Stimulated activated naive CD8-positive, alpha-beta T cell treated with anti-CD3 and anti-CD28 coated beads, Interleukin-15, Interleukin-2, amounts not matched to agents 100 U/mL and 50 U/mL, for 24 hours (primary cell): ENCODE data around the gene TRAF3.
"Not testable (repeated sequence)": the region's sequence is repeated elsewhere in the genome, so short reads cannot be mapped to it uniquely, and the experiment has no call there.

Experiments used
- ATAC-seq: fragments of 150-1000 bp; cut with Tn5 transposase; one replicate; pipeline ENCODE4 v1.10.0; 2021
- DNase-seq: peaks from one replicate; pipeline ENCODE4 v3.0.0; 2021

The TRAF3 gene

DNA sequence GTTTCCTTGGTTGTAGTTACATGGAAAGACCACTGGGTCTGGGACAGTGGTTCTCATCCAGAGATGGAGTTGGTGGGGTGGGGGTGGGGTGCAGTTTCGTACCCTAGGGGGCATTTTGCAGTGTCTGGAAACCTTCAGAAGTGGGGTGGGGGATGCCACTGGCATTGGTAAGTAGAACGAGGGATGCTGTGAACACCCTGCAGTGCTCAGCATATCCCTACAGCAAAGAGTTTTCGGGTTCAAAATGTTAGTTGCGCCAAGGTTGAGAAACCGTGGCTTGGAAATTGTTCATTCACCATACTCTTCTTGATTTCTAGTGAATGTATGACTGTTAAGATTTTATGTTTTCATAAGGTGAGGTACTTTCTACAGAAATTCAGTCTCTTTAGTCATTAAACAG is 28.7 kb downstream of the TRAF3 start:
- ATAC-seq = peak; percentile 8
- no peak for DNase-seq

DNA sequence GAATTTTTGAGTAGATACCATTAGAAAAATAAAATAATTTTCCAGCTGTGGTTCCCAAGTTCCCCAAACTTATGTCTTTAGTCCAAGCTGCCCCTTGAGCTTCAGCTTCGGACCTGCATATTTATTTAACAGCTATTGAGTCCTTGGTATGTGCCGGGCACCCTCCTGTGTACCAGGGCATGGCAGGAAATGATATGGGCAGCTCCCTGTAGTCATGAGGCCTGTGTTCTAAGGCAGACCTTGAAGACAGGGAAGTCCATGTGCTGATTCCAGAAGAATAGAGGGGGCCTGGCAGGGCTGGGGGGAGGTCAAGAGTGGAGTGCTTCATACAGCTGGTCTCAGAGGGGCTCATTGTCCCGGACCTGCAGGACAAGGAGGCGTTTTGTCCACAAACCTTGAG is 29.2 kb downstream of the TRAF3 start:
- DNase-seq = no peak
- no peak for ATAC-seq

GRCh38 chr14:102807013-102807406 is 29.8 kb downstream of the TRAF3 start:
- ATAC-seq (no peak), DNase-seq (no peak)

- DNase-seq (no peak), ATAC-seq (no peak)
Observed at GRCh38 chr14:102809870-102810269, 32.6 kb downstream of the TRAF3 start.

- ATAC-seq (no peak), DNase-seq (no peak)
Observed at GRCh38 chr14:102810523-102810922, 33.3 kb downstream of the TRAF3 start.

DNA sequence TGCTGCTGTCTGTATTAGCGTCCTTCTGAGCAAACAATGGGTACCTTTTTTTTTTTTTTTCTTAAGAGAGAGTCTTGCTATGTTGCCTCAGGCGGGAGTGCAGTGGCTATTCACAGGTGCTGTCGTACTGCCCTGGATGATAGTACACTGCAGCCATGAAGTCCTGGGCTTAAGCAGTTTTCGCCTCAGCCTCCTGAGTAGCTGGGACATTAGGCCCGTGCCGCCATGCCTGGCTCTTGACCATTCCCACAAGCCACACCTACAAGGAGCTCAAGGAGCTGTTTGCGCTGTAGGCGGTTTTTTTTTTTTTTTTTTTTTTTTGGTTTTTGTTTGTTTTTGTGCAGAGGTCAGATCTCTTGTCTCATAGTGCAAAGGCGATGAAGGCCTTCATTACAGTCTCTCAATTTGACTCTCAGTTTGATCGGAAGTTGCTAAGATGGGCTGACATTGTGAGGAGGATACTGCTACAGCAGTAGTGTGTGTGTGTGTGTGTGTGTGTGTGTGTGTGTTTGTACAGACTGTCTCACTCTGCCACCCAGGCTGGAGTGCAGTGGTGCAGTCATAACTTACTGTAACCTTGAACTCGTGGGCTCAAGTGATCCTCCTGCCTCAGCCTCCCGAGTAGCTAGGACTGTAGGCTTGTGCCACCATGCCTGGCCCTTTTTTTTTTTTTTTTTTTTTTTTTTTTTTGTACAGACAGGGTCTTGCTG is 34.2 kb downstream of the TRAF3 start:
- no peak for DNase-seq
- ATAC-seq = no peak

- ATAC-seq (no peak), DNase-seq (no peak)
Observed at GRCh38 chr14:102811971-102812370, 34.7 kb downstream of the TRAF3 start.

DNA sequence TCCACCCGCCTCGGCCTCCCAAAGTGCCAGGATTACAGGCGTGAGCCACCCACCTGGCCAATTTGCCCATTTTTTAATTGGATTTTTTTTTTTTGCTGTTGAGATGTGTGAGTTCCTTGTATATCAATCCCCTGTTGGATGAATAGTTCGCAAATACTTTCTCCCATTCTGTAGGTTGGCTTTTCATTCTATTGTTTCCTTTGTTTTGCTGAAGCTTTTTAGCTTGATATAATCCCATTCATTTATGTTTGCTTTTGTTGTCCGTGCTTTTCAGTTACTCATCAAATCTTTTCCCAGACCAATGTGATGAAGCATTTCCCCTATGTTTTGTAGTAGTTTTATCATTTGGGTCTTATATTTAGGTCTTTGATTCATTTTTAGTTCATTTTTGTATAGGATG is 36.4 kb downstream of the TRAF3 start:
- no peak for DNase-seq
- ATAC-seq = no peak

DNA sequence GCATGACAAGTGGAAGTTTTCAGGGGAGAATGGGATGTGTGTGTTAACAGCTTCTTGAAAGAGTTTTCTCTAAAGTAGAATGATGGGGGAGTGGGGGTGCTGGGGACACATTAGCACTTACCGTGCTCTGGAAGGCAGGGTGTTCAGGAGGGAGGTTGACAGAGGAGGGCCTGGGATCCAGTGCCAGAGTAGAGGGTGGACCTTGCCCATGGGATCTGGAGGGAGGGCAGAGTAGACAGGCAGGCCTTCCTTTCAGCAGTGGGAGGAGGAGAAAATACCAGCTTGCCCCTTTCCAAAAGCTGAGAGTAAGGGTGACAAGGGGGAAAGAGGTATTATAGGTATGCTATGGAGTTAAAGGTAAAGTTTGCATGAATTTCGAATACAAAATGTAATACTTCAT is 40.1 kb downstream of the TRAF3 start:
- ATAC-seq (no peak), DNase-seq (no peak)

GRCh38 chr14:102817942-102818940 is 41.0 kb downstream of the TRAF3 start:
- DNase-seq = no peak
- ATAC-seq = no peak

DNA sequence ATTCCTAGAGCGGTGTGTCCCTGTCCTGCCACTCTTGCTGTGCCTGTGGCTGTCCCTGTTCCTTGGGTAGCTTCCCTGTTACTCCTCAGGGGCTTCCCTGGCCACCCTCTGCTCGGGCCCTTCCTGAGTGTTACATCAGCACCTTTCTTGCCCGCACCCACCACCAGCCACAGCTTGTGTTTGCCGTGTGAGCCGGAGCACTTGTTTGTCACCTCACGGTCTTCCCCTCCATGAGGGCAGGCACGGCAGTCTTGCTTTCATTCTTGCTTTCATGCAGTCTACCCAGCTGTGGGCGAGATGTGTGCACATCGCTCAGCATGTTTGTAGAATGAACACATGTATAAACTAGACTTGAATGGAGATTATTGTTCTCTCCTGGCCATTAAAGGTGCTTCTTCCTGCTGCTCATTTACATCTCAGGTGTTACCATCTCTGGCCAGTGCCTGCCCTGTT is 42.0 kb downstream of the TRAF3 start:
- peak; percentile 77 for DNase-seq
- peak; percentile 78 for ATAC-seq

- ATAC-seq = peak; percentile 5
- no peak for DNase-seq
Observed at GRCh38 chr14:102819747-102820330, 42.6 kb downstream of the TRAF3 start.

DNA sequence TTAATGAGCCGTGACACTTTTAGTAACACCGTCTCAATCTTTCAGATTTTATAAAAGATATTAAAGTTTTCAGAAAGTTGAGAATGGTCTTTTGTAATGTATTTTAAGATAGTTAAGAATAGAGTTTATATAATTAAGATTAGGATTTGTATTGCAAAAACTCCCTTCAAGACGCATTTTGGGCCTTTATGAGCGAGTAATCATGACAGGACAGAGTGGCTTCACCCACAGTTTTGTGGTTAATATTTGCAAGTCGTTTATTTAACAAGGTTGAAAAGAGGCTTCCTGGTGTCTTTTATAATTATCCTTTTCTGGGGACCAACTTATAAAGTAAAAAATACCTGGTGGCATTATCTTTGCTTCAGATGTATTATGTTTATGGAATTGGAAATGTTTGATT is 44.0 kb downstream of the TRAF3 start:
- no peak for DNase-seq
- no peak for ATAC-seq

DNA sequence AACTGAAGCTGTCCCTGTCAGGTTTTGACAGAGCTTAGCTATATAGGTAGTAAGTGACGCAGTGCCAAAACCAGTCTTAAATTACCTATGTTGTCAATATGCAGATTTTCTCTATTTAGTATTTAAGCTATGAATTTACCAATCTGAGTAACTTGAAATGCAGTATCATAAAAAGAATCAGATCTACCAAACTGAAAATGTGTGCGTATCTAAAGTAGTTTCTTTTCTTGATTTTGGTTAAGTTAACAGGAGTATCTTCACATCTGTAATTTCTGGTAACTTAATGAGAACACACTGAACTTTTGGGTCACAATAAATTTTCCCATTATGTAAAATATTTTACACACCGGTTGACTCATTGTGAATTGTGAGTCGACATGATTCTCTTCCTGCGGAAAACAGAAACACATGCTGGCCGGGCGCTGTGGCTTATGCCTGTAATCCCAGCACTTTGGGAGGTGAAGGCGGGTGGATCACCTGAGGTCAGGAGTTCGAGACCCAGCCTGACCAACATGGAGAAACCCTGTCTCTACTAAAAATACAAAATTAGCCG is 45.1 kb downstream of the TRAF3 start:
- DNase-seq = peak; percentile 62
- ATAC-seq = peak; percentile 74

DNA sequence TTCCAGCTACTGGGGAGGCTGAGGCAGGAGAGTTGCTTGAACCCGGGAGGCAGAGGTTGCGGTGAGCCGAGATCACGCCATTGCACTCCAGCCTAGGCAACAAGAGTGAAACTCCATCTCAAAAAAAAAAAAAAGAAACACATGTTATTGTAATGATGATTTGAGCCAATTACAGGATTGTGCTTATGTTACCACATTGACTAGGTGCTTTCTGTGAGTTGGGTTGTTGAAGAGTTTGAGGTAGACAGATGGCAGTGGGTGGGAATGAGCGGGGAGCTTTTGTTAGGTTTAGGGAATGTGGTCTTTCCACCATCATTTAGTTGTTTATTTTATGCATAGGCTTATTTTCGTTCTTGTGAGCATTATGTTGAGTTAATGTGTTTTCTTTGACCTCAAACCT is 45.6 kb downstream of the TRAF3 start:
- ATAC-seq, DNase-seq: not testable (repeated sequence)

DNA sequence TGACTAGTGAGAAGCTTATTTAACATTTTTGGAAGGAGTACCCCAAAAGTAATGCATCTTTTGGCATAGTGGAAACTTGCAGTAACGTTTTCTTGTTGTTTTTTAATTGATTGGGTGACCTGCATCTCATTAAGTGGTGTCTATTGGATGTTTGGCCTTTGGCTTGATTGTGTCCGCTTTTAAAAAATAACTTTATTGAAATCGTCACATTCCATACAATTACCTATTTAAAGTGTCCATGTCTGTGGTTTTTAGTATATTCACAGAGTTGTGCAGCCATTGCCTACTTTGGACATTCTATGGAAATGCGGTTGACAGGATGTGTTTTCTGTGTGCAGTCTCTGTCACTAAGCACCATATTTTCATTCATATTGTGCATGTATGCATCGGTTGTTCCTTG is 46.3 kb downstream of the TRAF3 start:
- DNase-seq = no peak
- ATAC-seq = no peak

DNA sequence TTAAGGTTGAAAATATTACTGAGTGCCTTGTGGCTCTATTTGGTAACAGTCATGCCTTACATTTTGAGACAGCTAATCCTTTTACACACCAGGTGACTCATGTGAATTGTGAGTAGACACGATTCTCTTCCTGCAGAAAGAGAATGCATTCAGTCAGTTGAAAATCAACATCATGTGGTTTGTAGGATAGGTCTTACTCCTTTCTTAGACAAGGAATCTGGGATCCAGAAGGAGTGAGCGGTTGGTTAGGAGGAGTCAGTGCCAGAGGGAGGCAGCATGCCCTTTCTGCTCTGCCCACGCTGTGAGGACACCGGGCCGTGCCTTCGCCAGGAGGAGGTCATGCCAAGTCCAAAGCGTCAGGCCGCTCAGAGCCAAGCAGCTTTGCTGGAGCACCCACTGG is 47.6 kb downstream of the TRAF3 start:
- ATAC-seq = no peak
- no peak for DNase-seq

DNA sequence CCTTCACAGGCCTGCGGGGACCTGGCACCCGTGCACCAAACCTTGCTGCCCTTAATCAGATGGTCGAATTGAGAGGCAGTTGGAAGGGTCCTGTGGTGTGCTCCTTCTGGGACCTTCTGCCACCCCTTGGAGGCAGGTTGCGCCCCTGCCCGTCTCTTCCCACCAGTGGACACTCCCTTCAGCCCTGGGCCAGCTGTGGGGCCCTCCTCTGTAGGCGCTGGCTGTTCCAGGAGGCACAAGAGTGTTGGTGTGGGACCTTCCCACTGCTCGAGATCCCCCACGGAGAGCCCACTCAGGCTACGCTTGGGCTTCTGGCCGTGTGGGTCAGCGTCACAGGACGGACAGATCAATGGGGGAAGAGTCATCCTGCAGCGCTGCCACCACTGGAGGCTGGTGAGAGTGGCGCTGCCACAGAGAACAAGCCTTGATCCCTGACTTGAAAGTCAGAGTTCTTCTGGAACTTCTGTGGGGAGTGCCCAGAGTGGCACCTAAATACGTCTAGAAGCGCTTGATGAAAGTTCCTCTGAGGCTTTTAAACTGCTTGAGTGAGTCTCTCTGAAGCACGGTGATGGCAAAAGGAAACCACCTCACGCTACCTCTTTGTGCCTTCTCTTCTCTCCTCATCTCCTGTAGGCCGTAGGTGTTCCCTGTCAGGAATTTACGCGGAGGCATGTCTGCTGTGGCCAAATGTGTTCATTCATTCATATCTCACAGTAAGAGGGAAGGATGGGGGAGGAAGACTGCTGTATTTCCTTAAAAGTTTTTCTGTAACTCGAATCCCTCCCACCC is 48.3 kb downstream of the TRAF3 start:
- ATAC-seq (no peak), DNase-seq (no peak)

DNA sequence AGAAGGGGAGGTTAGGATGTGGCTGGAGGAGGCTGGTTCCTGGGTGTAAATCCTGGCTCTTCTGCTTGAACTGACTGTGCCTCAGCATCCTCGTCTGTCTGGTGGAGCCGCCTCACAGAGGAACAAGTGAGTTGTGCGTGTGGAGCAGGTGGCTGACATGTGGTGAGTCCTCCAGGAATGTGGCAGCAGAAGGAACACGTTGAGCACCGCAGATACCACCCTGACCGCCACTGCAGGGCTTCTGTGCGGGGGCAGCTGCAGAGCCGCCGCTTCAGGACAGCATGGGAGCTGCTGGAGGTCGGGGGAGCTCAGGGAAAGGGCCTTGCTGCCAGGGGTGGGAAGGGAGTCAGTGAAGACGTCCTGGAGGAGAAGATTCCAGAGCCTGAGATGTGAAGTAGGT is 48.9 kb downstream of the TRAF3 start:
- DNase-seq = no peak
- no peak for ATAC-seq

- DNase-seq (no peak), ATAC-seq (no peak)
Observed at GRCh38 chr14:102826751-102827675, 49.8 kb downstream of the TRAF3 start.

DNA sequence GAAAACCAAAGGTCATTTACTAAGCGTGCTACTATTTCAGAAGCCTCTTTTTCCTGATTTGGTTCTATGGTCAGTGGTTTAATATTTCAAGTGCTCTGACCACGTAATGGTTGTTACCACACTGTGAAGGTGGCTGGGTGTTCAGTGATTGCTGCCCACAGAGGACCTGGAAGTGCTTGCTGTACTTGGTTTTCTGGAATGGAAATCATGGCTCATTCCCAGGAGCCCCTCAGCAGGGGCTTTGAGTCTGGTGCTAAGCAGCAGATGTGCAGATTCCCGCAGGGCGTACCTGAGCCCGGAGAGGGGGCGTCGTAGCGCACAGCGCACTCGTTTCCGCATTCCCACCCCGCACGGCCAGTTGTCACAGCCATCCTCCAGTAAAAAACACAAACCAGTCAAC is 50.5 kb downstream of the TRAF3 start:
- no peak for ATAC-seq
- DNase-seq = no peak
